ENCODE results near the gene NBL1.

DNA sequence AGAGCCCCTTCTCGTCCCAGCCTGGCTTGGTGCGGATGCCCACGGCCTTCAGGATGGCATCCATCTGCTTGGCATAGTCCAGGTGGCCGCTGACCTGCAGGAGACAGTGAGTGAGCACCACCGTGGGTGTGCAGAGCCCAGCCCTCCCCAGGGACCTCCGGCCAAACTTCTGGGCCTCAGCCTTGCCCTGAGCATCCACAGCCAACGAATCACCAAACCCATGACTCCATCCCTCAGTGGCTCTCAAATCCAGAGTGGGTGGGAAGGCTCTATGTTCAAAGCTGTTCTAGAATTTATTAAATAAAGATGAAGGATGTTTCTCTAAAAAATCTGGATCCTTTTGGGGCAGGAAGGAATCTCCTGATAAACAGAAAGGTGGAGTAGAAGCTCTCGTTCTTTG, 39.2 kb downstream of the NBL1 start:
- TF ChIP-seq, protein P1, sequence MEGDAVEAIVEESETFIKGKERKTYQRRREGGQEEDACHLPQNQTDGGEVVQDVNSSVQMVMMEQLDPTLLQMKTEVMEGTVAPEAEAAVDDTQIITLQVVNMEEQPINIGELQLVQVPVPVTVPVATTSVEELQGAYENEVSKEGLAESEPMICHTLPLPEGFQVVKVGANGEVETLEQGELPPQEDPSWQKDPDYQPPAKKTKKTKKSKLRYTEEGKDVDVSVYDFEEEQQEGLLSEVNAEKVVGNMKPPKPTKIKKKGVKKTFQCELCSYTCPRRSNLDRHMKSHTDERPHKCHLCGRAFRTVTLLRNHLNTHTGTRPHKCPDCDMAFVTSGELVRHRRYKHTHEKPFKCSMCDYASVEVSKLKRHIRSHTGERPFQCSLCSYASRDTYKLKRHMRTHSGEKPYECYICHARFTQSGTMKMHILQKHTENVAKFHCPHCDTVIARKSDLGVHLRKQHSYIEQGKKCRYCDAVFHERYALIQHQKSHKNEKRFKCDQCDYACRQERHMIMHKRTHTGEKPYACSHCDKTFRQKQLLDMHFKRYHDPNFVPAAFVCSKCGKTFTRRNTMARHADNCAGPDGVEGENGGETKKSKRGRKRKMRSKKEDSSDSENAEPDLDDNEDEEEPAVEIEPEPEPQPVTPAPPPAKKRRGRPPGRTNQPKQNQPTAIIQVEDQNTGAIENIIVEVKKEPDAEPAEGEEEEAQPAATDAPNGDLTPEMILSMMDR (conservative IDR thresholded peaks at IDR 0.05; ENCODE audit: low read depth, low read length): no peak
- TF ChIP-seq MAFK (IDR thresholded peaks at IDR 0.05; ENCODE audit: low read depth, low read length): no peak
- TF ChIP-seq CEBPB (IDR thresholded peaks at IDR 0.05; ENCODE audit: low read depth, low read length): no peak
- no peak for TF ChIP-seq BHLHE40 (IDR thresholded peaks at IDR 0.05; ENCODE audit: low read depth, low read length)
- TF ChIP-seq, protein P2, sequence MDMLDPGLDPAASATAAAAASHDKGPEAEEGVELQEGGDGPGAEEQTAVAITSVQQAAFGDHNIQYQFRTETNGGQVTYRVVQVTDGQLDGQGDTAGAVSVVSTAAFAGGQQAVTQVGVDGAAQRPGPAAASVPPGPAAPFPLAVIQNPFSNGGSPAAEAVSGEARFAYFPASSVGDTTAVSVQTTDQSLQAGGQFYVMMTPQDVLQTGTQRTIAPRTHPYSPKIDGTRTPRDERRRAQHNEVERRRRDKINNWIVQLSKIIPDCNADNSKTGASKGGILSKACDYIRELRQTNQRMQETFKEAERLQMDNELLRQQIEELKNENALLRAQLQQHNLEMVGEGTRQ (IDR thresholded peaks at IDR 0.05; ENCODE audit: low read depth, low read length): no peak
- TF ChIP-seq POLR2A (IDR thresholded peaks at IDR 0.05; ENCODE audit: low read depth, low read length): no peak
- TF ChIP-seq SMC3 (IDR thresholded peaks at IDR 0.05; ENCODE audit: low read depth, low read length): no peak
- TF ChIP-seq RAD21 (IDR thresholded peaks at IDR 0.05; ENCODE audit: low read length): no peak
- no peak for TF ChIP-seq RFX5 (IDR thresholded peaks at IDR 0.05; ENCODE audit: low read depth, low read length)

Data from IMR-90 (cell line).